K562 (cell line): Measurements from ENCODE around the gene ITGAL. TPM values are rescaled to one million over a fixed set of nuclear protein-coding genes. Genes with fewer than 3 reads are reported as not detected.

Experiments
- ATAC-seq: fragments of 200-7000 bp; cut with Tn5 transposase; 3 replicates; pipeline ENCODE4 v1.9.1; 2020; ENCODE audit warnings: moderate library complexity
- BruUV-seq: library from RNA; stranded (reverse); fragments of 400-500 nt; replicated peaks from 2 replicates; lab custom pipeline; 2021; lab: Mats Ljungman, UMichigan
- CTCF ChIA-PET: fragments of 300-600 bp; formaldehyde crosslinking; extraction: SDS; loops from one replicate; lab custom pipeline; 2021; ENCODE audit warnings: low intra/inter-chr PET ratio; lab: Yijun Ruan, JAX
- POLR2A ChIA-PET: fragments of 300-600, 350-650 bp; sonication (Branson Sonifier 250); formaldehyde crosslinking; extraction: SDS; loops from one replicate; lab custom pipeline; 2021; ENCODE audit warnings: antibody characterized with exemption, inconsistent platforms; lab: Yijun Ruan, JAX
- DNase-seq, 4 experiments: peaks; one replicate each; pipeline versions ENCODE4 v3.0.0 to v3.0.0-alpha.2; 2011 to 2018; ENCODE audit warnings: low spot score in 3 of 4, mixed read lengths in 3 of 4; ENCODE audit errors: extremely low read depth in 1 of 4
- FAIRE-seq: peaks from 2 replicates; lab custom pipeline; 2011; peaks lifted over from hg19 to GRCh38; lab: Jason Lieb, UNC
- H2AFZ ChIP-seq: 2 replicates; pipeline ENCODE4 v1.6.0; 2011; ENCODE audit warnings: low read depth, low read length, control low read depth, inconsistent platforms
- H3K27ac ChIP-seq: fragments of 200-600 bp; 3 replicates; pipeline ENCODE4 v1.8.0; 2011; ENCODE audit warnings: low read depth, mild to moderate bottlenecking, control low read depth, inconsistent platforms, low read length, moderate library complexity, mixed read lengths; ENCODE audit errors: extremely low read depth
- H3K27me3 ChIP-seq, 2 experiments: fragments of 300-600 bp in 1 of 2; 2 replicates in 1 of 2; 3 replicates in 1 of 2; pipeline versions ENCODE4 v1.6.0 to v1.8.0; 2011; ENCODE audit warnings: inconsistent platforms in 2 of 2, low read length in 2 of 2, mild to moderate bottlenecking in 1 of 2, mixed read lengths in 1 of 2, moderate library complexity in 1 of 2; ENCODE audit not compliant: control insufficient read depth in 2 of 2, insufficient read depth in 2 of 2
- H3K36me3 ChIP-seq: fragments of 300-600 bp; 3 replicates; pipeline ENCODE4 v1.8.0; 2011; ENCODE audit warnings: mild to moderate bottlenecking, low read length, inconsistent platforms; ENCODE audit not compliant: control insufficient read depth, insufficient read depth
- H3K4me1 ChIP-seq, 2 experiments: fragments of 200-600 bp in 1 of 2; replicated peaks in 1 of 2; 2 replicates in 1 of 2; 3 replicates in 1 of 2; pipeline versions ENCODE4 v1.5.1 to v1.8.0; 2011; ENCODE audit warnings: inconsistent platforms in 2 of 2, low read length in 2 of 2, mild to moderate bottlenecking in 1 of 2, mixed read lengths in 1 of 2, moderate library complexity in 1 of 2; ENCODE audit not compliant: control insufficient read depth in 2 of 2, insufficient read depth in 2 of 2
- H3K4me2 ChIP-seq: 2 replicates; pipeline ENCODE4 v1.6.1; 2011; ENCODE audit warnings: low read length, control low read depth, inconsistent platforms, mixed read lengths; ENCODE audit not compliant: insufficient read depth
- H3K4me3 ChIP-seq: fragments of 200-600 bp; sonication (generic), shearing (Covaris generic); 2 replicates; pipeline ENCODE4 v1.5.1; 2016; ENCODE audit warnings: control low read depth, inconsistent platforms
- H3K79me2 ChIP-seq: fragments of 200-600 bp; 3 replicates; pipeline ENCODE4 v1.8.0; 2011; ENCODE audit warnings: low read length, inconsistent platforms; ENCODE audit not compliant: control insufficient read depth, insufficient read depth
- H3K9ac ChIP-seq, 2 experiments: 2 replicates each; pipeline versions ENCODE4 v1.6.0 to v1.6.1; 2011; ENCODE audit warnings: low read depth in 2 of 2, low read length in 2 of 2, control low read depth in 1 of 2, inconsistent platforms in 1 of 2, mild to moderate bottlenecking in 1 of 2, mixed read lengths in 1 of 2; ENCODE audit not compliant: insufficient read depth in 1 of 2
- H3K9me1 ChIP-seq: one replicate; pipeline ENCODE4 v1.6.0; 2011; ENCODE audit warnings: inconsistent platforms, mild to moderate bottlenecking, low read length, moderate library complexity; ENCODE audit not compliant: control insufficient read depth, insufficient read depth
- H3K9me3 ChIP-seq: replicated peaks from 2 replicates; pipeline ENCODE4 v1.5.1; 2011; ENCODE audit warnings: low read depth, low read length, inconsistent platforms; ENCODE audit not compliant: control insufficient read depth, insufficient read depth
- H4K20me1 ChIP-seq: replicated peaks from 2 replicates; pipeline ENCODE4 v1.6.1; 2011; ENCODE audit warnings: low read length, inconsistent platforms, mixed read lengths; ENCODE audit not compliant: control insufficient read depth, insufficient read depth
- CREB1 ChIP-seq, 2 experiments: sonication (generic) in 1 of 2; formaldehyde crosslinking in 1 of 2; IDR thresholded peaks; 2 replicates each; pipeline versions ENCODE4 v1.6.1 to v1.8.0; 2012 to 2022; ENCODE audit warnings: inconsistent platforms in 1 of 2, mild to moderate bottlenecking in 1 of 2, missing genetic modification reagents in 1 of 2, moderate library complexity in 1 of 2
- CREM ChIP-seq: IDR thresholded peaks from 2 replicates; pipeline ENCODE4 v1.6.1; 2014; ENCODE audit warnings: antibody characterized with exemption, low read depth
- CTBP1 ChIP-seq: fragments of 450-650 bp; IDR thresholded peaks from 2 replicates; pipeline ENCODE4 v1.6.1; 2016; ENCODE audit warnings: borderline replicate concordance
- IFI16 ChIP-seq: fragments of 250-450 bp; sonication (Bioruptor Pico); IDR thresholded peaks from 2 replicates; pipeline ENCODE4 v2.1.2; 2022; ENCODE audit warnings: mild to moderate bottlenecking, inconsistent platforms
- KAT7 ChIP-seq: sonication (generic); formaldehyde crosslinking; IDR thresholded peaks from 2 replicates; pipeline ENCODE4 v1.8.0; 2022; ENCODE audit warnings: missing genetic modification reagents, mild to moderate bottlenecking, borderline replicate concordance
- KDM5B ChIP-seq: fragments of 200-600 bp; sonication (generic); IDR thresholded peaks from 2 replicates; pipeline ENCODE4 v1.6.1; 2012; ENCODE audit warnings: low read depth, mild to moderate bottlenecking, moderate library complexity, low read length, control low read depth, inconsistent platforms; ENCODE audit not compliant: insufficient replicate concordance
- POLR2AphosphoS2 ChIP-seq: IDR thresholded peaks from 2 replicates; pipeline ENCODE4 v1.6.1; 2012; ENCODE audit warnings: low read length, improper control_type of control experiment
- ZFX ChIP-seq: sonication (generic); formaldehyde crosslinking; IDR thresholded peaks from 2 replicates; pipeline ENCODE4 v1.8.0; 2022; ENCODE audit warnings: mild to moderate bottlenecking, missing genetic modification reagents, moderate library complexity
- ZNF311 ChIP-seq: fragments of 250-450 bp; sonication (Bioruptor Pico); IDR thresholded peaks from 2 replicates; pipeline ENCODE4 v1.4.0; 2020; ENCODE audit warnings: mild to moderate bottlenecking, moderate library complexity
- ZNF41 ChIP-seq: fragments of 250-450 bp; sonication (Bioruptor Pico); conservative IDR thresholded peaks from 2 replicates; pipeline ENCODE4 v1.4.0; 2020; ENCODE audit warnings: mild to moderate bottlenecking
- WGBS: fragments of 100-300 bp; shearing (Covaris generic); methylation state at CpG from one replicate; pipeline ENCODE4 v1.1.6; 2016; ENCODE audit warnings: low coverage, mixed read lengths; ENCODE audit not compliant: insufficient coverage; ENCODE audit errors: missing lambda C conversion rate; 5-methylcytosine and 5-hydroxymethylcytosine counted together
- in situ Hi-C: fragments of 300-500 bp; cut with MboI; formaldehyde crosslinking; loops from 4 replicates; pipeline ENCODE4 v1.15.0; 2018; ENCODE audit warnings: inconsistent platforms, mixed read lengths
- intact Hi-C: fragments of 100-400 bp; cut with micrococcal nuclease; formaldehyde crosslinking; loops from 2 replicates; pipeline ENCODE4 v1.14.2; 2022
- polyA plus RNA-seq, 8 experiments: library from polyadenylated mRNA; depleted of rRNA in 4 of 8; stranded (reverse) in 5 of 8; unstranded in 3 of 8; fragments of >200 nt; fragmentation: Nextera tagmentation in 2 of 8; fragmentation: Illumina TruSeq in 1 of 8; extraction: Ambion mirVana in 2 of 8; extraction: Trizol in 1 of 8; gene quantifications; 2 replicates each; pipeline versions ENCODE4 v1.2.1 to v1.2.3, GENCODE V29; 2011 to 2014; ENCODE audit warnings: inconsistent platforms in 1 of 8, missing spikeins in 1 of 8
- total RNA-seq, 7 experiments: library from RNA; depleted of rRNA in 6 of 7; stranded (reverse); fragments of >200 nt in 6 of 7; fragmentation: Illumina TruSeq in 2 of 7; extraction: Trizol in 2 of 7; gene quantifications; 2 replicates each; pipeline versions ENCODE4 v1.2.1 to v1.2.3, GENCODE V29; 2011 to 2021; ENCODE audit warnings: low replicate concordance in 1 of 7
- TF ChIP-seq, protein P1 (sequence below): fragments of 250-450 bp; sonication (Bioruptor Pico); IDR thresholded peaks from 2 replicates; pipeline ENCODE4 v1.5.0; 2022; ENCODE audit warnings: mild to moderate bottlenecking
- TF ChIP-seq, protein P2 (sequence below): fragments of 250-450 bp; sonication (Bioruptor Pico); IDR thresholded peaks from 2 replicates; pipeline ENCODE4 v1.4.0; 2020; ENCODE audit warnings: mild to moderate bottlenecking, moderate library complexity, borderline replicate concordance
- TF ChIP-seq, protein P3 (sequence below): fragments of 450-650 bp; IDR thresholded peaks from 2 replicates; pipeline ENCODE4 v1.6.1; 2018; ENCODE audit not compliant: partially characterized antibody

Gene ITGAL
- total and polyA plus RNA-seq, 9 of the 15 experiments (the other 6 are each of a cell fraction or from before 2014, with no cell fraction given) = 0.01 to 0.53 TPM; not detected in 7

DNA sequence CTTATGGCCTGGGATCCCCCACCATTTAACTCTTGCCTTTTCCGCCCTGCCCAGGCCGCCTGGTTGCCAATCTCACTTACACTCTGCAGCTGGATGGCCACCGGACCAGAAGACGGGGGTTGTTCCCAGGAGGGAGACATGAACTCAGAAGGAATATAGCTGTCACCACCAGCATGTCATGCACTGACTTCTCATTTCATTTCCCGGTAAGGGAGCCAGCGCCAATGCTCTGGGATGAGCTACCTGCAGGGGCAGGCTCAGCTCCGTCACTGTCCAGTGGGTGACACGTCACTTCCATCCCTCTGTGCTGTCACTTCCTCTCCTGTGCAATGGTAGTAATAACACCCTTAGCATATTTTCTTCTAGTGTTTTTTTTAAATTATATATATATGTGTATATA, 26.7 kb downstream of the ITGAL start:
- peak overlapping the region; percentile 41 to 84; a peak in 2 of 4 replicates for H3K9ac ChIP-seq
- FAIRE-seq (peak; percentile 83), DNase-seq (peak in 3 of 4 experiments; percentile 35 to 48 (median 46)), ATAC-seq (peak; percentile 71)
- peak overlapping the region; percentile 41; the same call in 2 of the 3 replicates for H3K27ac ChIP-seq
- H4K20me1 ChIP-seq = no peaks in the 10 kb centered on the region
- BruUV-seq = no TSS peak
- POLR2A ChIA-PET = interaction anchor here (0.6 to 1.7 kb wide), 4 partner anchors 11 to 73 kb away, joined by 3 to 5 read pairs (median 4); no protein-coding TSS in a partner anchor
- peak overlapping the region; percentile 15; the same call in 1 of the 2 replicates for H3K4me3 ChIP-seq
- no peaks in the 10 kb centered on the region for H3K9me1 ChIP-seq
- in situ Hi-C loops (no loop called here), intact Hi-C loops (no loop called here)
- WGBS = 29% methylated on average over 6 of the region's 8 CpGs
- H2AFZ ChIP-seq = peak overlapping the region; percentile 86
- peaks cover 6 to 16% of the 10 kb centered on the region in 2 experiments; a peak in 3 of 5 replicates for H3K4me1 ChIP-seq
- H3K36me3 ChIP-seq = no peaks in the 10 kb centered on the region
- CTCF ChIA-PET = no interaction called here
- no peaks in the 10 kb centered on the region for H3K79me2 ChIP-seq
- no peaks in the 10 kb centered on the region for H3K27me3 ChIP-seq
- H3K9me3 ChIP-seq = no peaks in the 10 kb centered on the region
- peak overlapping the region; percentile 66 for H3K4me2 ChIP-seq
- no peak for TF ChIP-seq IFI16 (CRISPR knock-in tag)
- TF ChIP-seq ZNF41 (CRISPR knock-in tag) = no peak
- 0 out of 2 replicates have a peak, but pooled peaks have one; percentile 29 for TF ChIP-seq CTBP1
- TF ChIP-seq, protein P1, sequence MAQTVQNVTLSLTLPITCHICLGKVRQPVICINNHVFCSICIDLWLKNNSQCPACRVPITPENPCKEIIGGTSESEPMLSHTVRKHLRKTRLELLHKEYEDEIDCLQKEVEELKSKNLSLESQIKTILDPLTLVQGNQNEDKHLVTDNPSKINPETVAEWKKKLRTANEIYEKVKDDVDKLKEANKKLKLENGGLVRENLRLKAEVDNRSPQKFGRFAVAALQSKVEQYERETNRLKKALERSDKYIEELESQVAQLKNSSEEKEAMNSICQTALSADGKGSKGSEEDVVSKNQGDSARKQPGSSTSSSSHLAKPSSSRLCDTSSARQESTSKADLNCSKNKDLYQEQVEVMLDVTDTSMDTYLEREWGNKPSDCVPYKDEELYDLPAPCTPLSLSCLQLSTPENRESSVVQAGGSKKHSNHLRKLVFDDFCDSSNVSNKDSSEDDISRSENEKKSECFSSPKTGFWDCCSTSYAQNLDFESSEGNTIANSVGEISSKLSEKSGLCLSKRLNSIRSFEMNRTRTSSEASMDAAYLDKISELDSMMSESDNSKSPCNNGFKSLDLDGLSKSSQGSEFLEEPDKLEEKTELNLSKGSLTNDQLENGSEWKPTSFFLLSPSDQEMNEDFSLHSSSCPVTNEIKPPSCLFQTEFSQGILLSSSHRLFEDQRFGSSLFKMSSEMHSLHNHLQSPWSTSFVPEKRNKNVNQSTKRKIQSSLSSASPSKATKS (CRISPR knock-in tag) = no peak
- TF ChIP-seq ZNF311 = no peak
- 0 out of 2 replicates have a peak, but pooled peaks have one; percentile 24 for TF ChIP-seq KAT7
- TF ChIP-seq KDM5B = peak; percentile 69
- TF ChIP-seq CREB1 (IDR thresholded peaks at IDR 0.05) = peak; percentile 58; the same call in 1 of the 2 replicates
- TF ChIP-seq CREB1 (CRISPR knock-in tag; IDR thresholded peaks at IDR 0.05) = peak; percentile 62; the same call in 1 of the 2 replicates
- peak; percentile 83 for TF ChIP-seq CREM
- TF ChIP-seq, protein P2, sequence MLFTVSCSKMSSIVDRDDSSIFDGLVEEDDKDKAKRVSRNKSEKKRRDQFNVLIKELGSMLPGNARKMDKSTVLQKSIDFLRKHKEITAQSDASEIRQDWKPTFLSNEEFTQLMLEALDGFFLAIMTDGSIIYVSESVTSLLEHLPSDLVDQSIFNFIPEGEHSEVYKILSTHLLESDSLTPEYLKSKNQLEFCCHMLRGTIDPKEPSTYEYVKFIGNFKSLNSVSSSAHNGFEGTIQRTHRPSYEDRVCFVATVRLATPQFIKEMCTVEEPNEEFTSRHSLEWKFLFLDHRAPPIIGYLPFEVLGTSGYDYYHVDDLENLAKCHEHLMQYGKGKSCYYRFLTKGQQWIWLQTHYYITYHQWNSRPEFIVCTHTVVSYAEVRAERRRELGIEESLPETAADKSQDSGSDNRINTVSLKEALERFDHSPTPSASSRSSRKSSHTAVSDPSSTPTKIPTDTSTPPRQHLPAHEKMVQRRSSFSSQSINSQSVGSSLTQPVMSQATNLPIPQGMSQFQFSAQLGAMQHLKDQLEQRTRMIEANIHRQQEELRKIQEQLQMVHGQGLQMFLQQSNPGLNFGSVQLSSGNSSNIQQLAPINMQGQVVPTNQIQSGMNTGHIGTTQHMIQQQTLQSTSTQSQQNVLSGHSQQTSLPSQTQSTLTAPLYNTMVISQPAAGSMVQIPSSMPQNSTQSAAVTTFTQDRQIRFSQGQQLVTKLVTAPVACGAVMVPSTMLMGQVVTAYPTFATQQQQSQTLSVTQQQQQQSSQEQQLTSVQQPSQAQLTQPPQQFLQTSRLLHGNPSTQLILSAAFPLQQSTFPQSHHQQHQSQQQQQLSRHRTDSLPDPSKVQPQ (CRISPR knock-in tag) = no peak
- TF ChIP-seq, protein P3, sequence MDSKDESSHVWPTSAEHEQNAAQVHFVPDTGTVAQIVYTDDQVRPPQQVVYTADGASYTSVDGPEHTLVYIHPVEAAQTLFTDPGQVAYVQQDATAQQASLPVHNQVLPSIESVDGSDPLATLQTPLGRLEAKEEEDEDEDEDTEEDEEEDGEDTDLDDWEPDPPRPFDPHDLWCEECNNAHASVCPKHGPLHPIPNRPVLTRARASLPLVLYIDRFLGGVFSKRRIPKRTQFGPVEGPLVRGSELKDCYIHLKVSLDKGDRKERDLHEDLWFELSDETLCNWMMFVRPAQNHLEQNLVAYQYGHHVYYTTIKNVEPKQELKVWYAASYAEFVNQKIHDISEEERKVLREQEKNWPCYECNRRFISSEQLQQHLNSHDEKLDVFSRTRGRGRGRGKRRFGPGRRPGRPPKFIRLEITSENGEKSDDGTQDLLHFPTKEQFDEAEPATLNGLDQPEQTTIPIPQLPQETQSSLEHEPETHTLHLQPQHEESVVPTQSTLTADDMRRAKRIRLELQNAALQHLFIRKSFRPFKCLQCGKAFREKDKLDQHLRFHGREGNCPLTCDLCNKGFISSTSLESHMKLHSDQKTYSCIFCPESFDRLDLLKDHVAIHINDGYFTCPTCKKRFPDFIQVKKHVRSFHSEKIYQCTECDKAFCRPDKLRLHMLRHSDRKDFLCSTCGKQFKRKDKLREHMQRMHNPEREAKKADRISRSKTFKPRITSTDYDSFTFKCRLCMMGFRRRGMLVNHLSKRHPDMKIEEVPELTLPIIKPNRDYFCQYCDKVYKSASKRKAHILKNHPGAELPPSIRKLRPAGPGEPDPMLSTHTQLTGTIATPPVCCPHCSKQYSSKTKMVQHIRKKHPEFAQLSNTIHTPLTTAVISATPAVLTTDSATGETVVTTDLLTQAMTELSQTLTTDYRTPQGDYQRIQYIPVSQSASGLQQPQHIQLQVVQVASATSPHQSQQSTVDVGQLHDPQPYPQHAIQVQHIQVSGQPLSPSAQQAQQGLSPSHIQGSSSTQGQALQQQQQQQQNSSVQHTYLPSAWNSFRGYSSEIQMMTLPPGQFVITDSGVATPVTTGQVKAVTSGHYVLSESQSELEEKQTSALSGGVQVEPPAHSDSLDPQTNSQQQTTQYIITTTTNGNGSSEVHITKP = peak; percentile 5
- TF ChIP-seq POLR2AphosphoS2 = no peak
- peak; percentile 37 for TF ChIP-seq ZFX (CRISPR knock-in tag)
